Effector memory CD4-positive, alpha-beta T cell (primary cell): ENCODE measurements around the gene OR2A25.

Experiments used
- DNase-seq, 3 donors: peaks; one replicate each; pipeline ENCODE4 v3.0.0-alpha.2; 2020
- H3K27ac ChIP-seq: 2 replicates; pipeline ENCODE4 v1.7.0; 2013; ENCODE audit warnings: mild to moderate bottlenecking, low read length, moderate library complexity; ENCODE audit not compliant: insufficient read depth, poor library complexity, severe bottlenecking
- H3K27me3 ChIP-seq: replicated peaks from 2 replicates; pipeline ENCODE4 v1.7.0; 2013; ENCODE audit warnings: mild to moderate bottlenecking, low read length; ENCODE audit not compliant: insufficient read depth, control insufficient read depth, poor library complexity, severe bottlenecking
- H3K36me3 ChIP-seq: 2 replicates; pipeline ENCODE4 v1.7.0; 2013; ENCODE audit warnings: mild to moderate bottlenecking, low read length, moderate library complexity; ENCODE audit not compliant: control insufficient read depth, insufficient read depth
- H3K4me1 ChIP-seq: 2 replicates; pipeline ENCODE4 v1.7.0; 2013; ENCODE audit warnings: low read length, mild to moderate bottlenecking; ENCODE audit not compliant: control insufficient read depth, insufficient read depth, poor library complexity, severe bottlenecking
- H3K4me3 ChIP-seq: 2 replicates; pipeline ENCODE4 v1.7.0; 2013; ENCODE audit warnings: low read length, low read depth, mild to moderate bottlenecking; ENCODE audit not compliant: insufficient read depth, poor library complexity, severe bottlenecking
- H3K9me3 ChIP-seq: 2 replicates; pipeline ENCODE4 v1.7.0; 2013; ENCODE audit warnings: mild to moderate bottlenecking, low read length, moderate library complexity; ENCODE audit not compliant: control insufficient read depth
- total RNA-seq, 3 donors: gene quantifications; one replicate each; lab custom pipeline; 2026; lab: John Stamatoyannopoulos, UW

OR2A25 gene
- total RNA-seq = 0 reads per million in 3 donors

GRCh38 chr7:144069511-144069910, at the start of gene OR2A25:
Gene OR2A25 (plus strand): TSS chr7:144069811. CDS start chr7:144074220, 4,409 bp downstream.
- DNase-seq = no peak
- no peak within 1 kb of the TSS for H3K27ac ChIP-seq

GRCh38 chr7:144020340-144020739, 49.3 kb upstream of the OR2A25 start:
- H3K27ac ChIP-seq = no peak overlapping the region
- H3K4me3 ChIP-seq = no peak overlapping the region
- no peaks in the 10 kb centered on the region for H3K9me3 ChIP-seq
- no peaks in the 10 kb centered on the region for H3K4me1 ChIP-seq
- H3K36me3 ChIP-seq = no peaks in the 10 kb centered on the region
- H3K27me3 ChIP-seq = no peaks in the 10 kb centered on the region
- DNase-seq = no peak

More at GRCh38 chr7:144069511-144069910, at the start of gene OR2A25:
- no peaks in the 10 kb centered on the region for H3K27me3 ChIP-seq
- no peaks in the 10 kb centered on the region for H3K36me3 ChIP-seq
- no peaks in the 10 kb centered on the region for H3K4me1 ChIP-seq
- no peak within 1 kb of the TSS for H3K4me3 ChIP-seq
- no peaks in the 10 kb centered on the region for H3K9me3 ChIP-seq

- Histone ChIP-seq H3K9me3 (no peaks in the 10 kb centered on the region), H3K4me3 (no peak overlapping the region), H3K4me1 (no peaks in the 10 kb centered on the region), H3K36me3 (no peaks in the 10 kb centered on the region), H3K27me3 (no peaks in the 10 kb centered on the region), H3K27ac (no peak overlapping the region)
- DNase-seq = no peak
Measured at GRCh38 chr7:144022169-144022568, 47.4 kb upstream of the OR2A25 start.

- no peaks in the 10 kb centered on the region for H3K36me3 ChIP-seq
- H3K9me3 ChIP-seq = no peaks in the 10 kb centered on the region
- H3K27me3 ChIP-seq = no peaks in the 10 kb centered on the region
- no peak for DNase-seq
- H3K4me3 ChIP-seq = no peak overlapping the region
- no peaks in the 10 kb centered on the region for H3K4me1 ChIP-seq
- no peak overlapping the region for H3K27ac ChIP-seq
Measured at GRCh38 chr7:144023171-144023827, 46.3 kb upstream of the OR2A25 start.

- no peaks in the 10 kb centered on the region for H3K27me3 ChIP-seq
- no peak overlapping the region for H3K4me3 ChIP-seq
- H3K4me1 ChIP-seq = no peaks in the 10 kb centered on the region
- no peak overlapping the region for H3K27ac ChIP-seq
- DNase-seq = no peak
- H3K9me3 ChIP-seq = no peaks in the 10 kb centered on the region
- no peaks in the 10 kb centered on the region for H3K36me3 ChIP-seq
Measured at GRCh38 chr7:144024213-144024612, 45.4 kb upstream of the OR2A25 start.

- no peak overlapping the region for H3K4me3 ChIP-seq
- no peaks in the 10 kb centered on the region for H3K36me3 ChIP-seq
- no peaks in the 10 kb centered on the region for H3K4me1 ChIP-seq
- H3K27ac ChIP-seq = no peak overlapping the region
- H3K27me3 ChIP-seq = no peaks in the 10 kb centered on the region
- no peak for DNase-seq
- H3K9me3 ChIP-seq = no peaks in the 10 kb centered on the region
Measured at GRCh38 chr7:144026203-144026883, 43.3 kb upstream of the OR2A25 start.

- H3K4me1 ChIP-seq = no peaks in the 10 kb centered on the region
- no peak for DNase-seq
- no peaks in the 10 kb centered on the region for H3K9me3 ChIP-seq
- no peak overlapping the region for H3K4me3 ChIP-seq
- no peak overlapping the region for H3K27ac ChIP-seq
- no peaks in the 10 kb centered on the region for H3K36me3 ChIP-seq
- no peaks in the 10 kb centered on the region for H3K27me3 ChIP-seq
Measured at GRCh38 chr7:144027070-144027469, 42.5 kb upstream of the OR2A25 start.

GRCh38 chr7:144027974-144028373, 41.6 kb upstream of the OR2A25 start:
- H3K9me3 ChIP-seq = no peaks in the 10 kb centered on the region
- no peaks in the 10 kb centered on the region for H3K27me3 ChIP-seq
- no peak overlapping the region for H3K27ac ChIP-seq
- H3K36me3 ChIP-seq = no peaks in the 10 kb centered on the region
- H3K4me1 ChIP-seq = no peaks in the 10 kb centered on the region
- H3K4me3 ChIP-seq = no peak overlapping the region
- no peak for DNase-seq

GRCh38 chr7:144028547-144028946, 41.1 kb upstream of the OR2A25 start:
- no peak for DNase-seq
- H3K9me3 ChIP-seq = no peaks in the 10 kb centered on the region
- H3K4me1 ChIP-seq = no peaks in the 10 kb centered on the region
- no peaks in the 10 kb centered on the region for H3K36me3 ChIP-seq
- no peak overlapping the region for H3K4me3 ChIP-seq
- no peak overlapping the region for H3K27ac ChIP-seq
- H3K27me3 ChIP-seq = no peaks in the 10 kb centered on the region

GRCh38 chr7:144032516-144032915, 37.1 kb upstream of the OR2A25 start:
- no peak for DNase-seq
- Histone ChIP-seq H3K27me3 (peaks cover 3% of the 10 kb centered on the region), H3K4me3 (no peak overlapping the region), H3K4me1 (no peaks in the 10 kb centered on the region), H3K36me3 (no peaks in the 10 kb centered on the region), H3K27ac (no peak overlapping the region), H3K9me3 (no peaks in the 10 kb centered on the region)
